HFFc6 (cell line): ENCODE measurements around the gene SLC3A2. TPM values are rescaled to one million over a fixed set of nuclear protein-coding genes. Genes with fewer than 3 reads are reported as not detected.

Source experiments
- DNase-seq: peaks from one replicate; pipeline ENCODE4 v3.0.0-alpha.2; 2018
- H3K27ac Mint-ChIP-seq: 2 replicates; pipeline ENCODE4 v1.8.0; 2020; ENCODE audit warnings: mild to moderate bottlenecking, mixed read lengths
- H3K27me3 Mint-ChIP-seq: 2 replicates; pipeline ENCODE4 v1.8.0; 2021; ENCODE audit warnings: mild to moderate bottlenecking, moderate library complexity, mixed read lengths; ENCODE audit not compliant: insufficient read depth
- H3K36me3 Mint-ChIP-seq: 2 replicates; pipeline ENCODE4 v1.8.0; 2021; ENCODE audit warnings: low read depth, mixed read lengths
- H3K4me1 Mint-ChIP-seq: 2 replicates; pipeline ENCODE4 v1.8.0; 2020; ENCODE audit warnings: low read depth, mixed read lengths
- H3K4me3 Mint-ChIP-seq: 2 replicates; pipeline ENCODE4 v1.8.0; 2020; ENCODE audit warnings: mild to moderate bottlenecking, moderate library complexity, mixed read lengths
- H3K9me3 Mint-ChIP-seq: 2 replicates; pipeline ENCODE4 v1.8.0; 2020; ENCODE audit warnings: mild to moderate bottlenecking, mixed read lengths
- CTCF ChIP-seq: fragments of 200-600 bp; sonication (generic); IDR thresholded peaks from 2 replicates; pipeline ENCODE4 v1.5.0; 2021; ENCODE audit warnings: antibody characterized with exemption, mild to moderate bottlenecking
- total RNA-seq, 6 experiments: library from RNA; stranded (reverse); fragmentation: NEBNext Ultra II Directional; extraction: Animal tissue kit (Norgen Biotek cat#: 25700); gene quantifications; 2 replicates in 1 of 6; 3 replicates in 5 of 6; pipeline ENCODE4 v1.2.3, GENCODE V29; 2021

SLC3A2 gene
- total RNA-seq, 6 experiments from 2014 or later = 140 to 206 (median 180) TPM

- DNase-seq = no peak
- no peak within 1 kb of the TSS for H3K4me3 Mint-ChIP-seq
- H3K27ac Mint-ChIP-seq = no peak within 1 kb of the TSS
- H3K9me3 Mint-ChIP-seq = no peaks in the 10 kb centered on the region
- 0 out of 2 replicates have a peak, but pooled peaks cover 6% of the 10 kb centered on the region for H3K4me1 Mint-ChIP-seq
- TF ChIP-seq CTCF = no peak
- no peaks in the 10 kb centered on the region for H3K36me3 Mint-ChIP-seq
- peaks cover 54% of the 10 kb centered on the region for H3K27me3 Mint-ChIP-seq
Measured at GRCh38 chr11:62921201-62921572, 40.5 kb downstream of the SLC3A2 start, which contains the start of gene CHRM1. TSS of gene CHRM1 (minus strand) at chr11:62921363. CDS start at chr11:62911100, 10,263 bp downstream.

GRCh38 chr11:62921573-62922188 lies 41.0 kb downstream of the SLC3A2 start:
- Mint-ChIP-seq H3K36me3 (no peaks in the 10 kb centered on the region), H3K4me1 (0 out of 2 replicates have a peak, but pooled peaks cover 6% of the 10 kb centered on the region), H3K9me3 (no peaks in the 10 kb centered on the region), H3K27ac (no peak overlapping the region), H3K27me3 (peaks cover 49% of the 10 kb centered on the region), H3K4me3 (no peak overlapping the region)
- TF ChIP-seq CTCF = no peak
- peak; percentile 23 for DNase-seq

- Mint-ChIP-seq H3K9me3 (no peaks in the 10 kb centered on the region), H3K27ac (no peak overlapping the region), H3K27me3 (peaks cover 44% of the 10 kb centered on the region), H3K4me3 (no peak overlapping the region), H3K36me3 (no peaks in the 10 kb centered on the region), H3K4me1 (0 out of 2 replicates have a peak, but pooled peaks cover 6% of the 10 kb centered on the region)
- DNase-seq = no peak
- no peak for TF ChIP-seq CTCF
Measured at GRCh38 chr11:62922189-62922589, 41.5 kb downstream of the SLC3A2 start.

GRCh38 chr11:62922653-62923431 lies 42.1 kb downstream of the SLC3A2 start:
- Mint-ChIP-seq H3K27me3 (peaks cover 43% of the 10 kb centered on the region), H3K36me3 (no peaks in the 10 kb centered on the region), H3K9me3 (no peaks in the 10 kb centered on the region), H3K4me1 (0 out of 2 replicates have a peak, but pooled peaks cover 6% of the 10 kb centered on the region), H3K4me3 (no peak overlapping the region), H3K27ac (no peak overlapping the region)
- peak; percentile 64 for TF ChIP-seq CTCF
- no peak for DNase-seq

GRCh38 chr11:62923601-62924411 lies 43.1 kb downstream of the SLC3A2 start:
- Mint-ChIP-seq H3K4me1 (0 out of 2 replicates have a peak, but pooled peaks cover 6% of the 10 kb centered on the region), H3K27ac (no peak overlapping the region), H3K27me3 (peaks cover 44% of the 10 kb centered on the region), H3K9me3 (no peaks in the 10 kb centered on the region), H3K36me3 (no peaks in the 10 kb centered on the region), H3K4me3 (no peak overlapping the region)
- TF ChIP-seq CTCF = no peak
- no peak for DNase-seq
